HEK293 (cell line): ENCODE measurements around the gene MAP1LC3A.

Experiments used
- CTCF ChIP-seq: fragments of 450-650 bp; formaldehyde crosslinking; IDR thresholded peaks from 2 replicates; pipeline ENCODE4 v1.5.1; 2016; ENCODE audit warnings: missing biosample characterization, missing genetic modification characterization
- PRDM1 ChIP-seq: fragments of 450-650 bp; formaldehyde crosslinking; IDR thresholded peaks from 2 replicates; pipeline ENCODE4; 2016; ENCODE audit warnings: missing biosample characterization, missing genetic modification characterization
- PRDM10 ChIP-seq: fragments of 450-650 bp; formaldehyde crosslinking; IDR thresholded peaks from 2 replicates; pipeline ENCODE4 v1.5.1; 2016; ENCODE audit warnings: missing biosample characterization, missing genetic modification characterization
- YY1 ChIP-seq: fragments of 450-650 bp; formaldehyde crosslinking; IDR thresholded peaks from 2 replicates; pipeline ENCODE4 v1.5.1; 2018; ENCODE audit warnings: missing biosample characterization, missing genetic modification characterization
- ZBTB10 ChIP-seq: fragments of 450-650 bp; formaldehyde crosslinking; IDR thresholded peaks from 2 replicates; pipeline ENCODE4 v1.5.1; 2016; ENCODE audit warnings: missing biosample characterization, missing genetic modification characterization
- ZBTB7A ChIP-seq: fragments of 450-650 bp; formaldehyde crosslinking; IDR thresholded peaks from 2 replicates; pipeline ENCODE4 v1.5.1; 2016; ENCODE audit warnings: low read depth, missing biosample characterization, missing genetic modification characterization
- ZNF274 ChIP-seq, 2 experiments: fragments of 200-500 bp in 1 of 2; fragments of 450-650 bp in 1 of 2; sonication (Bioruptor generic) in 1 of 2; formaldehyde crosslinking in 1 of 2; IDR thresholded peaks; 2 replicates each; pipeline versions ENCODE4 v1.5.1 to v1.6.1; 2014 to 2016; ENCODE audit warnings: borderline replicate concordance in 1 of 2, inconsistent platforms in 1 of 2, low read length in 1 of 2, missing biosample characterization in 1 of 2, missing genetic modification characterization in 1 of 2
- ZNF311 ChIP-seq: fragments of 450-650 bp; formaldehyde crosslinking; IDR thresholded peaks from 2 replicates; pipeline ENCODE4 v1.5.1; 2017; ENCODE audit warnings: missing biosample characterization, missing genetic modification characterization, borderline replicate concordance
- ZNF777 ChIP-seq: fragments of 450-650 bp; formaldehyde crosslinking; IDR thresholded peaks from 2 replicates; pipeline ENCODE4 v1.5.1; 2017; ENCODE audit warnings: missing biosample characterization, missing genetic modification characterization, borderline replicate concordance
- TF ChIP-seq, protein P1 (sequence below): fragments of 450-650 bp; formaldehyde crosslinking; IDR thresholded peaks from 2 replicates; pipeline ENCODE4; 2016; ENCODE audit warnings: missing biosample characterization, missing genetic modification characterization
- TF ChIP-seq, protein P2 (sequence below): fragments of 450-650 bp; formaldehyde crosslinking; IDR thresholded peaks from 2 replicates; pipeline ENCODE4 v1.5.1; 2016; ENCODE audit warnings: missing biosample characterization, missing genetic modification characterization, low read depth

- TF ChIP-seq PRDM10 (tag by site-specific recombination) (no peak), ZNF777 (tag by site-specific recombination) (no peak), ZBTB7A (tag by site-specific recombination) (no peak), ZNF311 (tag by site-specific recombination) (no peak), CTCF (tag by site-specific recombination) (no peak), YY1 (no peak), ZNF274 (IDR thresholded peaks at IDR 0.05; ENCODE audit: low read length) (no peak), ZNF274 (tag by site-specific recombination; IDR thresholded peaks at IDR 0.05; ENCODE audit: borderline replicate concordance) (no peak), ZBTB10 (tag by site-specific recombination) (no peak), PRDM1 (no peak)
- TF ChIP-seq, protein P1, sequence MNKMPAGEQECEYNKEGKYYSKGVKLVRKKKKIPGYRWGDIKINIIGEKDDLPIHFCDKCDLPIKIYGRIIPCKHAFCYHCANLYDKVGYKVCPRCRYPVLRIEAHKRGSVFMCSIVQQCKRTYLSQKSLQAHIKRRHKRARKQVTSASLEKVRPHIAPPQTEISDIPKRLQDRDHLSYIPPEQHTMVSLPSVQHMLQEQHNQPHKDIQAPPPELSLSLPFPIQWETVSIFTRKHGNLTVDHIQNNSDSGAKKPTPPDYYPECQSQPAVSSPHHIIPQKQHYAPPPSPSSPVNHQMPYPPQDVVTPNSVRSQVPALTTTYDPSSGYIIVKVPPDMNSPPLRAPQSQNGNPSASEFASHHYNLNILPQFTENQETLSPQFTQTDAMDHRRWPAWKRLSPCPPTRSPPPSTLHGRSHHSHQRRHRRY (tag by site-specific recombination), result no peak
- TF ChIP-seq, protein P2, sequence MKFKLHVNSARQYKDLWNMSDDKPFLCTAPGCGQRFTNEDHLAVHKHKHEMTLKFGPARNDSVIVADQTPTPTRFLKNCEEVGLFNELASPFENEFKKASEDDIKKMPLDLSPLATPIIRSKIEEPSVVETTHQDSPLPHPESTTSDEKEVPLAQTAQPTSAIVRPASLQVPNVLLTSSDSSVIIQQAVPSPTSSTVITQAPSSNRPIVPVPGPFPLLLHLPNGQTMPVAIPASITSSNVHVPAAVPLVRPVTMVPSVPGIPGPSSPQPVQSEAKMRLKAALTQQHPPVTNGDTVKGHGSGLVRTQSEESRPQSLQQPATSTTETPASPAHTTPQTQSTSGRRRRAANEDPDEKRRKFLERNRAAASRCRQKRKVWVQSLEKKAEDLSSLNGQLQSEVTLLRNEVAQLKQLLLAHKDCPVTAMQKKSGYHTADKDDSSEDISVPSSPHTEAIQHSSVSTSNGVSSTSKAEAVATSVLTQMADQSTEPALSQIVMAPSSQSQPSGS (tag by site-specific recombination), result no peak
These were observed 18.5 kb downstream of the MAP1LC3A start for GRCh38 chr20:34577061-34577460.
